Kidney capillary endothelial cell (primary cell): ENCODE results near the gene BANF1.

Source experiments
- DNase-seq: peaks from one replicate; pipeline ENCODE4 v3.0.0-alpha.2; 2018; ENCODE audit warnings: low spot score

BANF1 gene

DNA sequence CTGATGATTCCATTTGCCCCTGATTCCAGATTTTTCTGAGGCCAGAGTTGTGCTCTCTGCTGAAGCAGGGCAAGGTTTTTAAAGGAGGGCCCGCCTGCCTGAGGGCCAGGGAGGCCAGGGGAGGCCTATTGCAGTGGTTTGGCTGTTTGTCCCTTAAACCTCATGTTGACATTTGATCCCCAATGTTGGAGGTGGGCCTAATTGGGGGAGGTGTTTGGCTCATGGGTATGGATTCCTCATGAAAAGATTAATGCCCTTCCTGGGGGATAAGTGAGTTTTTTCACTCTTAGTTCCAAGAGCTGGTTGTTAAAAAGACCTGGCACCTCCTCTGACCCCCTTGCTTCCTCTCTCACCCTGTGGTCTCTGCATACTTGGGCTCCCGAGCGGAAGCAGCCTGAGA lies 37.5 kb downstream of the BANF1 start:
- DNase-seq, result no peak

DNA sequence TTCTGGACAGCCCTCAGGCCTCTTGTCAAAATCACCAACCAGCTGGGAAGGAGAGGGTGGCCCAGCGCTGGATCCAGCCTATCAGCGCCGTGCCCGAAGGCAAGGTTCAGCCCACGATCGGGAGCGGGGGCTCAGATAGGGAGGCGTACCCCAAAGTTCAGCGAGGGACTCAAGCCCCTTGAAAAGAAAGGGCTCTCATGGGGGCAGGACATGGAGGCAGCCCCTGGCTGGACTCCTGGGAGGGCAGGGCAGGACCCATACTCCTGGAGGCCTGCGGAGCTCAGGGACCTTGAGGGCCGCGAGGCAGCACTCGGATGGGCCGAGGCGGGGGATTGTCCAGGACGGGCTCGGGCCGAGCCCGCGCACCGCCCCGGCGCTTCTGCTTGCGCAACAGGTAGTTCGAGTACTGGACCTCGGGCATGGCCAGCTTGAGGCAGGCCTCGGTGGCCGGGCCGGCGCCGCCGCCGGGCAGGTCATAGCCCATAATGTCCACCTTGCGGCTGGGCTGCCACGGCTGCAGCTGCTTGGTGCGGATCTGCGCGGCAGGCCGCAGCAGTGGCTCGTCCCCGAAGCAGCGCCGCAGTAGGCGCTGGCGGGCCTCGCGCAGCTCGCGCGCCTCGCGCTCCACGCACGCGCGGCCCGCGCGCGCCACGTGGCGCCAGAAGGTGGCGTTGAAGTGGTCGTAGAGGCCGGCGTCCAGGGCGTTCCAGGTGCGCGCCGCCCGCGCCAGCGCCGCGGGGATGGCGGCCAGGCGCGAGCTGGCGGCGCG lies 40.1 kb downstream of the BANF1 start:
- no peak for DNase-seq

DNA sequence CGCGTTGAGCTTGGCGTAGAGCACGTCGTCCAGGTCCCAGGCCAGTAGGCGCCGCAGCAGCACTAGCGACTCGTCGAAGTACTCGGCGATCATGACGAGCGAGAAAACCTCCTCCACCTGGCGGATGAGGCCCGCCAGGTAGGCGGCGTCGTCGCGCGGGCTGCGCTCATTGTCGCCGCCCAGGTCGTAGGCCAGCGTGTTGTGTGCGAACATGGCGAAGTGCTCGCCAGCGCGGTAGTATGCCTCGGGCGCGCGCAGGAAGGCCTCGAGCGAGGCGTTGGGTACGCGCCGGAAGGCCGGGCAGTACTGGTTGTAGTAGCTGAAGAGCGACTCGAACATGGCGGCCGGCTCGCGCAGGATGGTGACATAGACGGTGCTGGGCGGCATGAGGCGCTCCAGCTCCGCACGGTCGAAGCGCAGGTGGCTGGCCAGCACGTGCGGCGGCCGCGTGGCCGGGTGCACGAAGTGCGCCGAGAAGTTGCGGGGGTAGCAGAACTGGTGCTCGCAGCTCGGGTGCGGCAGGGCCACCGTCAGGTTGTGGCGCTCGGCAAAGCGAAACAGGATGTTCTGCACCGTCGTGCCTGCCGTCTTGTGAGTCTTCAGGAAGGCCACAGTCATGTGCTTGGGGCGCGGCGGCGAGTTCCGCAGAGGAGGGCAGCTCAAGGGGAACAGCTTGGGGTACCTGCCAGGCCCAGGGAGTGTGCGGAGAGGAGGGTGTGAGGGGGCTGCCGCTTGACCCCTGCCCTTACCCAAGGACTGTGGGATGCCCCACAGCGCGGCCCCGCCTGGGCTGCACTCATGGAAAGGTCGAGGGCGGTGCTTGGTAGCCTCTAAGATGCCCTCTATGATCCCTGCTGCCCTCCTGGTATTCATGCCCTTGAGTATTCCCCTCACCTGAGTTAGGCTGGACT lies 40.9 kb downstream of the BANF1 start:
- no peak for DNase-seq

DNA sequence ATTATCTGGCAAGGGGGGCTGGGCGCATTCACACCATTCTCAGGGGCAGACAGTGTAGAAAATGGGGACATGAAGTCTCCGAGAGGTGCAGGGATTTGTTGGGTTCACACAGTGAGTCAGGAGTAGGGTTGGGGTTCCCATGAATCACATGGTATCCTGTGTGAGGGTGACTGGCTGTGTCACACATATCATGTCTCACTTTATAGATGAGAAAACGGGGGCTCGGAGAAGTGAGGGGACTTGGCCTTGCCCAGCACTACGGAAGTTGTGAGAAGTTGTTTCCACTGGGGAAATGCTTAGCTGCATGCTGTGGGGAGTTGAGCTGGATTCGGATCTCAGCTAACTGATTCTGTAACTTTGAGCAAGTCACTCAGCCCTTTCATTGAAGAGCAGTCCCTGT lies 42.5 kb downstream of the BANF1 start:
- no peak for DNase-seq

DNA sequence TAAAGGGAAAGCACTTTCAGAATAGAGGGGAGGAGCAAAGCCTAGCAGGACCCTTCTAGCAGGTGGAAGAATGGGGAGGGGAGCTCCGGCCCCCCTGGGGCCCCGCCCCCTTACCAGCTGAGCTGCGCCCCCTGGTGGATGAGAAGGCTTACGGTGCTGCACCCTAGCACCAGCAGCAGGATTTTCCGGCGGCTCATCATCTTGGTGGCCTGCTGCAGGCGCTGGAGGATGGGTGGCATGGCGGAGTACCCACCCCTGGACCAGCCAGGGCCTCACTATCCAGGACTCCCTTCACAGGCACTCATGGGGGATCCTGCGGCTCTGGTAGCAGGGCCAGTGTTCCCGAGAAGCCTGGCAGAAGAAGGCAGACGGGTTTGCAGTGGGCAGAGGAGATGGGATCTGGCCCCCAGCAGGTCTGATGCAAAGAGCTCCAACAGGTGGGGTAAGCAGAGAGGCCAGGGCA lies 42.9 kb downstream of the BANF1 start:
- DNase-seq, result peak; percentile 67

DNA sequence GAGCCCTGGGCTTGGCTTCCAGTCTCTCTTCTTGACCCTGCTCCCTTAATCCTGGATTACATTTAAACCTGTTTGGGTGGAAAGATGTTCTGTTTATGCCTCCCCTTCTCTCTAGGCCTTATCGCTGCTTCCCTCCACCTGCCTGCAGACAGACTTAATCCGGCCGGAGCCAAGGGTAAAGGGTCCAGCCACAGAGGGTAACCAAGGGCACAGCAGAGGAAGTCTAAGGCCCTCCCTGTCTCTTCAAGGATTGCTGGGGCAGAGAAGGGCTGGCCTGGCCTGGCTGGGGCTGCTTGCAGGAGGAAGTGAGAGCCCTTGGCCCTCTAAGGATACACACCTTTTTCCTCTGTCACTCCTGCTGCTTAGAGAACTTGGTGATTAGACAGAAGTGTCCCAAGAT lies 44.6 kb downstream of the BANF1 start:
- DNase-seq, result no peak

DNA sequence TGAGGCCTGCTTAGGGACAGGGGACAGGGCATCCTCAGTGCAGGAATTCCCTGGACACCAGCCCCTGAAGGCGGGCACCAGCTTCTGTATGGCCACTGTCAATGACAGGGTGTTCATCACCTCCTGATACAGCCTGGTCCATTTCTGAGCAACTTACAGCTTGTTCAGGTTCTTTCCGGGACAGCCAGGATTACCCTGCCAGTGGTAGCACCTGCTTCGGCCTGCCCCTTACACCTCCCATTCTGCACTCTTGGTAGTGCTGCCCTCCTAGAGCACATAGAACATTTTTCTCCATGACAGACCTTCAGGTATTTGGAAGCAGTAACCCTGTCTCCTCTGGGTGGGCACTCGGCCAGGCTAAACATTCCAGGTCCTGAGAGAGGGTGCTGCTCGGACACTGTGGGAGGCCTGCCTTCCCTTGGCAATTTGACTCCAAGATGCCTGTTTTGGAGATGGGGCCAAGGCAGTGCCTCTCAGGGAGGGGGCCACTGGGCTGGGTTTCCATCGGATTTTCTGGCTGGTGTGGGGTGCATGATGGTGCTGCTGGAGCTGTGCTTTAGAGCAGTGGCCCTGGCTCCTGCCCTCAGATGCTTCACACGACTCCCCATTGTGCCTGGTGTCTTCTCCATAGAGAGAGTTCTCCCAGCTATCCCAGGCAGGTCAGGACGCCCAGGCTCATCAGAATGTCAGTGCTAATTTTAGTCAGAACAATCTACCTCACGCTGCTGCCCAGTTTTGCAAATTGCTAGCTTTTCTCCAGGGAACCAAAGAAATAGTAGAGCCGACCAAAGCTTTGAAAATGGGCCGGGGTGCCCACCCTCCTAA lies 45.5 kb downstream of the BANF1 start:
- no peak for DNase-seq

DNA sequence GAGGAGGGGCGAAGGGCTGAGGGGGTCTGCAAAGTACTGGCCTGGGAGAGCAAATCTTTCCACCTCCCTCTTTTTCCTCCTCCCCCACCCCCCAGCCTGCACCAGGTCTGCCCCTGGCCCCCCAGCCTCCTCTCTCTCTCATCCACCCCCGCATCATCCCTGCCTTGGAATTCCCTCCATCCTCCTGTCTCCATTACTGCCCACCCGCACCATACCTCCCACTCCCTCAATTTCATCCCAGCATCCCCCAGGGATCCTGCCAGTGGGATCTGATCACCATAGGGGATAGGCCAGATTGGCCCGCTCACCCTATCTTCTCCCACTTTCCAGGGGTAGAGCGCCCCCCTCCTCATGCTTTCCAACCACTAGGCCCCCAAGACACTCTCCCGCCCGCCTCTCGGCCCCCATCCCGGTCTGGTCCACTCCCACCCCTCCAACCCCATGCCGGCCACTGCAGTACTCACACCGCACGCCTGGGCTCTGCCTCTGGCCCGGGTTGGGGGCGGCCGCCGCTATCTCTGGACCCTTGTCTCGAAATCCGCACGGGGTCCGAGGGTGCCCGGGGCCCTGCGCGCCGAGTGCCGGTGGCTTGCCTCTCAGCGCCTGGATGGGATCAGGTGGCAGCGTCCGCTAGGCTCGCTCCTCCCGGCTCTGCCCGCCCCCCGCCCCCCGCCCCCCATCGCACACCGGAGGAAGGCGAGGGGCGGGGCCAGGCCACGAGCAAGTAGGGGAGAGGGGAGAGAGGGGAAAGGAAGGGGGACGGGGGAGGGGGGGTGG lies 46.4 kb downstream of the BANF1 start, which contains the start of gene GAL3ST3:
GAL3ST3 (minus strand) TSS at position 615 of the 777 bp plus-strand sequence. CDS start 3,746 bp downstream, outside the sequence.
- no peak for DNase-seq

DNA sequence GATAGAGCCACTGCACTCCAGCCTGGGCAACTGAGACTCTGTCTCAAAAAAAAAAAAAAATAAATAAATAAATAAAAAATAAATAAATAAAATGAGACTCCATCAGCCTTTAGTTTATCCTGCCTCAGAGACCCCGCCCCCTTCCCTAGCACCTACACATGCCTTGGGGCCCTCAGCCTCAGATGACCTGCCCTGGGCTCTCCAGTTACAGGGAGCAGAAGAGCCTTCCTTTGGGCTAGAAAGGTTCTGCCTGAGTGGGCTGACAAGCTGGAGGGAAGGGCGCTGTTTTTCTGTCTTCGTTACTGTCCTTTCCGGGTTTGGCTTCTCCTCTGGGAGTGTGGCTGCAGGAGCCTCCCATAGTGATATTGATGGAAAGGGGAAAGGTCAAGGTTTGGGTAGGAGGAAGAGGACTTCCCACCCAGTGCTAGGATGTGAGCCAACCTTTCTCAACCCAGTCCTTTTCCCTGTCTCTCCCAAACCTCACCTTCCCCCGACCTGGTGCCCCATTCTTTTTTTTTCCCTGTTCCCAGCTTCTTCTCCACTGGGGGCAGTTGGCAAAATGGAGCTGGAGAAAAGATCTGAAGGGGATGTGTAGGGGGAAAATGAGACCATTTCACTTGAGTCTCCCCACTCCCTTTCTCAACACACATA lies 48.4 kb downstream of the BANF1 start:
- no peak for DNase-seq

DNA sequence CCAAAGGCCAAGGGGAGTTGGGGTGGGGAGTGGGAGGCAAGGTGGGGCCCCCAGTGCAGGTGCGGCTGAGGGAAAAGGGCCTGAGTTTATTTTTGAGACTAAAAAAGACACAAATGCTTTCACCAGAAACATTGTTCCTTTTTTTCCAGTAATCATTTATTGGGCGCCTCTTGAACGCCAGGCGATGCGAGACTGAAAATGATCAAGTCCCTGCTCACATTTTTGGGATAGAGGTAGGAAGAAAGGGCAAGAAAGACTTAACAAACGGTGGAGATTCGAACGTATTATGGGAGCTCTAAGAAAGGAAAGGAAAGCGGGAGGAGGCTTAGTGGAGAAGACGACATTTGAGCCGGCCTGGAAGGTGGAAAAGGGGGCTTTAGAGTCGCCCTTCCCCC lies 49.1 kb downstream of the BANF1 start:
- no peak for DNase-seq

DNA sequence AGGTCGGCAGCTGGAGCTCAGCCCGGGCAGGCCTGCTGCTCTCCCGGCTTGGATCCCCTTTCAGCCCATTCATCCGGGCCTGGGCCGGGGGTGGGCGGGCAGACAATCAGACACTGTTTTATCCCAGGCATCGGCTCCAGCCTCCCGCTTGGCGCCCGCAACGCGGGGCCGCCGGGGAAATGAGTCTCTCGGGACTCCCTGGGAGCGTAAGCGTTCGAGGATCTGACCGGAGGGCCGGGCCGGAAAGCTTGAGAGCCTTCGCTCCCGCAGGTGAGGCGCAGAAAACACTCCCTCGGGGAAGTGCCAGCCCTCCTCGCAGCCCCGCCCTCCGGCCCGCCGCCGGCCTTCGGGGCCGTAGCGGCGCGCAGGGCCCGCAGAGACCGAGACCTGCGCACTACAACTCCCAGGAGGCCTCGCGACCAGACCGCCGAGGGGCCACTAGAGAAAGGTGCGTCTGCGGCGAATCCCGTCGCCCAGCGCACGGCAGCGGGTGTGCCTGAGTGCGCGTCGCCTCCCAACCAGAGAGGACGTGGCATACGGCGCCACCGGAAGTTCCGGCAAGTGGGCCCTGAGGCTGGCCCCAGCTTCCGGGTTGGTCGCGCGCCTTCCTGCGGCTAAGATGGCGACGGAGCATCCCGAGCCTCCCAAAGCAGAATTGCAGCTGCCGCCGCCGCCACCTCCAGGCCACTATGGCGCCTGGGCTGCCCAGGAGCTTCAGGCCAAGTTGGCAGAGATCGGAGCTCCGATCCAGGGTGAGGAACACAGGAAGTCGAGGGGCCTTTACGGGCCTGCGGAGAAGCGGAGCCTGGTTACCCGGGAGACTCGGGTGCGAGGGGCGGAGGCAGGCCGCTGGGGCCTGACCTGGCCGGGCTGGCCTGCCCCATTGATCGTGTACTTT lies 49.7 kb downstream of the BANF1 start, which contains the start of gene SF3B2:
SF3B2 (plus strand) TSS at position 599 of the 898 bp plus-strand sequence; CDS start at position 620, 21 bp downstream.
- peak; percentile 98 for DNase-seq

DNA sequence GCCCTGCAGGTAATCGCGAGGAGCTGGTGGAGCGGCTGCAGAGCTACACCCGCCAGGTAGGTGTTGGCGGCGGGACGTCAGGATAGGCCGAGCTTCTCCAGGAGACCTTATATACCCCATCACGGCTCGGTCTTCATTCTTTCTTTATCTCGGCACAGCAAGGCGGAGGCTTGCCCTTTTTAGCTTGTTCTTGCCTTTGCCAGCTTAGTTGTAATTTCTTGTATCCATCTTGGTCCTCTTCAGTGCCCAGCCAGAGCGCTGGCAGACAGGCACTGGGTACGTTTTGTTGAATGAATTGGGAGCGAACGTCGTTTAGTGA lies 50.3 kb downstream of the BANF1 start:
- no peak for DNase-seq
